Psoas muscle (tissue), 8 donors: ENCODE results near the gene CUL1. TPM values are rescaled to one million over a fixed set of nuclear protein-coding genes. Genes with fewer than 3 reads are reported as not detected.

Source experiments
- ATAC-seq, 4 donors: fragments of 200-7000 bp; cut with Tn5 transposase; one replicate each; pipeline ENCODE4 v1.9.1; 2020; ENCODE audit warnings: moderate library complexity in 3 of 4, mild to moderate bottlenecking in 2 of 4
- DNase-seq, 2 donors: peaks; one replicate each; pipeline ENCODE4 v3.0.0-alpha.2; 2020
- H3K27ac ChIP-seq: fragments of 200-600 bp; one replicate; pipeline ENCODE4 v1.8.0; 2022
- H3K27me3 ChIP-seq, 3 donors: fragments of 200-600 bp in 1 of 3; one replicate each; pipeline versions ENCODE4 v1.6.1 to v1.8.0; 2013 to 2022; ENCODE audit warnings: low read length in 2 of 3, mild to moderate bottlenecking in 2 of 3, moderate library complexity in 1 of 3; ENCODE audit not compliant: insufficient read depth in 3 of 3
- H3K36me3 ChIP-seq, 2 donors: fragments of 200-600 bp in 1 of 2; one replicate each; pipeline versions ENCODE4 v1.6.1 to v1.8.0; 2013 to 2022; ENCODE audit warnings: low read depth in 1 of 2, mild to moderate bottlenecking in 1 of 2, moderate library complexity in 1 of 2; ENCODE audit not compliant: insufficient read depth in 1 of 2
- H3K4me1 ChIP-seq: fragments of 200-600 bp; one replicate; pipeline ENCODE4 v1.8.0; 2022
- H3K4me3 ChIP-seq: fragments of 200-600 bp; one replicate; pipeline ENCODE4 v1.8.0; 2022; ENCODE audit warnings: mild to moderate bottlenecking
- H3K9me3 ChIP-seq: fragments of 200-600 bp; one replicate; pipeline ENCODE4 v1.8.0; 2022
- WGBS, 3 donors: extraction: QIAGEN DNeasy Blood & Tissue Kit; methylation state at CpG; one replicate each; pipeline versions ENCODE4 v1.1.6 to v1.1.7; 2013; 5-methylcytosine and 5-hydroxymethylcytosine counted together
- intact Hi-C, 2 donors: fragments of 100-400 bp; cut with DNase I; formaldehyde crosslinking; loops; one replicate each; pipeline versions ENCODE4 v1.11.0 to v1.14.2; 2022
- polyA plus RNA-seq, 3 donors: library from polyadenylated mRNA; stranded (reverse); fragments of 200-250 nt; gene quantifications; one replicate each; pipeline ENCODE4 v1.2.3, GENCODE V29; 2013
- total RNA-seq, 4 donors: library from RNA; stranded (reverse); fragmentation: NEBNext Ultra II Directional in 2 of 4; extraction: Animal tissue kit (Norgen Biotek cat#: 25700) in 2 of 4; gene quantifications; one replicate each; pipeline versions ENCODE4 v1.2.1 to v1.2.4, GENCODE V29; 2021 to 2023
- TF ChIP-seq, protein P1 (sequence below): fragments of 200-600 bp; IDR thresholded peaks from one replicate; pipeline ENCODE4 v1.8.0; 2022; ENCODE audit warnings: antibody characterized with exemption
- donor health status: healthy with polysubstance abuse.
- donor health status: DM: no; HTN: no; CAD: no; lungs with moderate emphysema.
- donor health status: Bipolar disorder and iron deficiency.
- donor health status: healthy.
- donor health status: DM: yes; HTN: yes; CAD: no.
- donor health status: DM: no; HTN: no; CAD: no.
- donor health status: DM: no; HTN: no; CAD: no.
- donor health status: DM: yes; HTN: yes; CAD: no.

Gene CUL1
- total and polyA plus RNA-seq, 7 donors: 65.1 to 149 (median 86.5) TPM

DNA sequence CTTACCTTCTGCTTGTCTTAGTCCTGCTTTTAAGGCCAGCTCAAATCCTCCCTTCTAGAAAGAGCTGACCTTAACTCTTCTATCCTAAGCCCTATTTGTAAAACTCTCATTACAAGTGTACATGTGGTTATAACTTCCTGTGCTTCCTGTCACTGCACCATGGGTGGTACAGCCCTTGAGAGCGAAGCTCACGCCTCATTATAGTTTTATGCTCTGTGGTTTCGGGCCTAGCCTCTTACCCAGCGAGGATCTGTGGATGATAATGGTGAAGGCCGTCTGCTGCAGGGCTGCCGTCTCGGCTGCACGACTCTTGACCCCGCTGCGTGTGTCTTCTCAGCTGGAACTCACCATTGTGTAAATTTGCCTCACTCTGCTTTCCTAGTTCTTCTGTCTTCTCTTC is 74.6 kb downstream of the CUL1 start:
- H3K9me3 ChIP-seq: no peaks in the 10 kb centered on the region
- TF ChIP-seq, protein P1, sequence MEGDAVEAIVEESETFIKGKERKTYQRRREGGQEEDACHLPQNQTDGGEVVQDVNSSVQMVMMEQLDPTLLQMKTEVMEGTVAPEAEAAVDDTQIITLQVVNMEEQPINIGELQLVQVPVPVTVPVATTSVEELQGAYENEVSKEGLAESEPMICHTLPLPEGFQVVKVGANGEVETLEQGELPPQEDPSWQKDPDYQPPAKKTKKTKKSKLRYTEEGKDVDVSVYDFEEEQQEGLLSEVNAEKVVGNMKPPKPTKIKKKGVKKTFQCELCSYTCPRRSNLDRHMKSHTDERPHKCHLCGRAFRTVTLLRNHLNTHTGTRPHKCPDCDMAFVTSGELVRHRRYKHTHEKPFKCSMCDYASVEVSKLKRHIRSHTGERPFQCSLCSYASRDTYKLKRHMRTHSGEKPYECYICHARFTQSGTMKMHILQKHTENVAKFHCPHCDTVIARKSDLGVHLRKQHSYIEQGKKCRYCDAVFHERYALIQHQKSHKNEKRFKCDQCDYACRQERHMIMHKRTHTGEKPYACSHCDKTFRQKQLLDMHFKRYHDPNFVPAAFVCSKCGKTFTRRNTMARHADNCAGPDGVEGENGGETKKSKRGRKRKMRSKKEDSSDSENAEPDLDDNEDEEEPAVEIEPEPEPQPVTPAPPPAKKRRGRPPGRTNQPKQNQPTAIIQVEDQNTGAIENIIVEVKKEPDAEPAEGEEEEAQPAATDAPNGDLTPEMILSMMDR: no peak
- peaks cover 12% of the 10 kb centered on the region for H3K4me1 ChIP-seq
- DNase-seq: no peak
- intact Hi-C loops: loop anchor here in 1 of 2 donors (5.0 kb wide), 1 partner anchor 76 kb away; the partner anchor contains the start of gene CUL1
- H3K36me3 ChIP-seq: peaks cover 0 to 65% of the 10 kb centered on the region in 2 donors
- H3K27me3 ChIP-seq: no peaks in the 10 kb centered on the region
- peak overlapping the region; percentile 63 for H3K27ac ChIP-seq
- 86 to 92% (median 86%) methylated on average over 10 of the region's 10 CpGs for WGBS, 3 donors
- no peak overlapping the region for H3K4me3 ChIP-seq
- peak in 1 of 4 donors; percentile 9 for ATAC-seq

GRCh38 chr7:148774471-148774870 is 75.8 kb downstream of the CUL1 start:
- no peak overlapping the region for H3K4me3 ChIP-seq
- TF ChIP-seq, protein P1: no peak

DNA sequence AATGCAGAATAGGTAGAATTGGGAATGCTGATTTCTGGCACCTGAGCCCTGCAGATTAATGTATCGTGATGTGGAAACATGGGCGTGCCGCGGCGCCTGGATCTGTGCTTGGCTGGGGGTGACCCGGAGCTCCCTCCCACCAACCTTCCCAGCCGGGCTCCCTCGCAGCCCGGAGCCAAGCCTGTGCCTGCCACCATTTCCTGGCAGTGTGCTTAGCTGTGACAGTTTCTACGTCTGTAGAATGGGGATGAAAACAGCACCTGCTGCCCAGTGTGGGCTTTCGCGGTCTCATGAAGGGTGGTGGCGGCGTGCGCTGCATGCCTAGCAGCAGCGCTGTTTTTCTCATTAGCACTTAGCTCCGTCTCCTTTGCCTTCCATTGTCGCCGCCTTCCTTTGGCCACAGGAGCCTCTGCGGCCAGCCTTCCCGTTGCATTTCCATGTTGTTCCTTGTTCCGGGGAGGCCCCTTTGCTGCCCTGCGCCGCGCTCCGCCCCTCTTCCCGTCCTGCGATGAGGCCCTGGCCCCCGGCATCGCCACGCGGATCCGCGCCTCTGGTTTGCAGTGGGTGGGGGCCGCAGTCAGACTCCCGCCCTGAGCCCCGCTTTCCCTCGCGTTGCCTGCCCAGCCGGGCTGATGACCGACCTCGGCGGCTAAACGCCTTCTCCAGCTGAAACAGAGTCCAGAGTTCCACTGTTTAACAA is 84.2 kb downstream of the CUL1 start:
- Histone ChIP-seq H3K9me3 (no peaks in the 10 kb centered on the region), H3K4me3 (no peak overlapping the region), H3K4me1 (no peaks in the 10 kb centered on the region), H3K36me3 (peaks cover 5 to 86% of the 10 kb centered on the region in 2 donors), H3K27me3 (no peaks in the 10 kb centered on the region), H3K27ac (no peak overlapping the region)
- WGBS, 3 donors: 82 to 86% (median 85%) methylated on average over 44 of the region's 44 CpGs
- DNase-seq (no peak), ATAC-seq (no peak)
- TF ChIP-seq, protein P1: no peak
- intact Hi-C loops: loop anchor here in 1 of 2 donors (10.0 kb wide), 1 partner anchor 208 kb away; no protein-coding TSS in a partner anchor

More at GRCh38 chr7:148774471-148774870, 75.8 kb downstream of the CUL1 start:
- ATAC-seq (no peak), DNase-seq (no peak)
- Histone ChIP-seq H3K27me3 (no peaks in the 10 kb centered on the region), H3K9me3 (no peaks in the 10 kb centered on the region), H3K36me3 (peaks cover 0 to 61% of the 10 kb centered on the region in 2 donors), H3K27ac (no peak overlapping the region), H3K4me1 (peaks cover 12% of the 10 kb centered on the region)
- intact Hi-C loops: loop anchor here in 1 of 2 donors (5.0 kb wide), 1 partner anchor 77 kb away; the partner anchor contains the start of gene CUL1
- WGBS, 3 donors: 80 to 92% (median 84%) methylated on average over 1 of the region's 1 CpG

GRCh38 chr7:148783801-148784527 is 85.3 kb downstream of the CUL1 start:
- H3K4me1 ChIP-seq: no peaks in the 10 kb centered on the region
- DNase-seq (no peak), ATAC-seq (no peak)
- TF ChIP-seq, protein P1: no peak
- H3K27ac ChIP-seq: no peak overlapping the region
- no peak overlapping the region for H3K4me3 ChIP-seq
- no peaks in the 10 kb centered on the region for H3K9me3 ChIP-seq
- 90 to 94% (median 92%) methylated on average over 15 of the region's 15 CpGs for WGBS, 3 donors
- H3K27me3 ChIP-seq: no peaks in the 10 kb centered on the region
- peaks cover 9 to 96% of the 10 kb centered on the region in 2 donors for H3K36me3 ChIP-seq
- intact Hi-C loops: loop anchor here in 1 of 2 donors (10.0 kb wide), 1 partner anchor 209 kb away; no protein-coding TSS in a partner anchor
